ENCODE measurements around the gene COQ8A. TPM values are rescaled to one million over a fixed set of nuclear protein-coding genes. Genes with fewer than 3 reads are reported as not detected.
A peak's percentile ranks its signal among the peaks of the same experiment; 100 is the strongest.

COQ8A gene
- total RNA-seq, 1 donor from 2014 or later = 16.0 TPM

DNA sequence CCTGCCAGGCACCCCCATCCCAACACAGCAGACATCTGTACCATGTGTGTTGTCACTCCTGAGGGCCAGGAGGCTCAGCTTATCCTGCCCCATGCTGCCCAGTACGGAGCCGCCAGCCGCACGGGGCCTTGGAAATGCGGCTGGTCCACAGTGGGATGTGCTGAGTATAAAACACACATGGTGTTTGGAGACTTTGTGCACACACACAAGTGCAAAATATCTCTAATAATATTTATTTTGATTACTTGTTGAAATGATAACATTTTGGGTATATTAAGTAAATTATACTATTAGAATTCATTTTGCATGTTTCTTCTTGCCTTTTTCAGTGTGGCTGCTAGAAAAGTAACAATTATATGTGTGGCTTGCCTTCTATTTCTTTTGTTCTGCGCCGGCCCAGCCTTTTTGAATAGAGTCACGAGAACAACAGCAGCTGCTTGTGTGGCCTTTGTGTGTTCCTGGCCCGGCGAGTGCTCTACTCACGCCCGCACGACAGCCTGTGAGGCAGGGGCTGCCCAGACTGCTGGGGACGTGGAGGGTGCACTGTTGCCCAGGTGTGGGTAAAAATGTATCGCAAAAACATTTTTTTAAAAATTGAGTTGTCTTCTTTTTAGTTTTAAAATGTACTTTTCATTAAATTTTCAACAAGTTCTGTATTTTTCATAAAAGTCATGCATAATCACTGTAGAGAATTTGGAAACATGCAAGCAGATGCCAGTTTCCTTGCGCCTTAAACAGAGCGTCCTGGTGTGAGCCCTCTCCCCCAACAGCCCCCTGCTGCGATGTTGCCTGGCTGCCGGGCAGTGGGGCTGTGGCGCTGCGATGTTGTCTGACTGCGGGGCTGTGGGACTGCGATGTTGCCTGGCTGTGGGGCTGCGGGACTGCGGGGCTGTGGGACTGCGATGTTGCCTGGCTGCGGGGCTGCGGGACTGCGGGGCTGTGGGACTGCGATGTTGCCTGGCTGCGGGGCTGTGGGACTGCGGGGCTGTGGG, 35.5 kb downstream of the COQ8A start:
- no peaks in the 10 kb centered on the region for H3K27me3 Mint-ChIP-seq (ENCODE audit: unreplicated experiment)
- H3K4me1 Mint-ChIP-seq (ENCODE audit: unreplicated experiment) = peaks cover 25% of the 10 kb centered on the region
- peaks cover 7% of the 10 kb centered on the region for H3K9me3 Mint-ChIP-seq (ENCODE audit: unreplicated experiment)
- TF ChIP-seq, protein P1, sequence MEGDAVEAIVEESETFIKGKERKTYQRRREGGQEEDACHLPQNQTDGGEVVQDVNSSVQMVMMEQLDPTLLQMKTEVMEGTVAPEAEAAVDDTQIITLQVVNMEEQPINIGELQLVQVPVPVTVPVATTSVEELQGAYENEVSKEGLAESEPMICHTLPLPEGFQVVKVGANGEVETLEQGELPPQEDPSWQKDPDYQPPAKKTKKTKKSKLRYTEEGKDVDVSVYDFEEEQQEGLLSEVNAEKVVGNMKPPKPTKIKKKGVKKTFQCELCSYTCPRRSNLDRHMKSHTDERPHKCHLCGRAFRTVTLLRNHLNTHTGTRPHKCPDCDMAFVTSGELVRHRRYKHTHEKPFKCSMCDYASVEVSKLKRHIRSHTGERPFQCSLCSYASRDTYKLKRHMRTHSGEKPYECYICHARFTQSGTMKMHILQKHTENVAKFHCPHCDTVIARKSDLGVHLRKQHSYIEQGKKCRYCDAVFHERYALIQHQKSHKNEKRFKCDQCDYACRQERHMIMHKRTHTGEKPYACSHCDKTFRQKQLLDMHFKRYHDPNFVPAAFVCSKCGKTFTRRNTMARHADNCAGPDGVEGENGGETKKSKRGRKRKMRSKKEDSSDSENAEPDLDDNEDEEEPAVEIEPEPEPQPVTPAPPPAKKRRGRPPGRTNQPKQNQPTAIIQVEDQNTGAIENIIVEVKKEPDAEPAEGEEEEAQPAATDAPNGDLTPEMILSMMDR (IDR thresholded peaks at IDR 0.05) = no peak
- peaks cover 9% of the 10 kb centered on the region for H3K36me3 Mint-ChIP-seq (ENCODE audit: unreplicated experiment)
- no peak for DNase-seq (ENCODE audit: extremely low spot score, unreplicated experiment)
- no peak overlapping the region for H3K27ac Mint-ChIP-seq (ENCODE audit: unreplicated experiment)
- no peak overlapping the region for H3K4me3 Mint-ChIP-seq (ENCODE audit: unreplicated experiment)

DNA sequence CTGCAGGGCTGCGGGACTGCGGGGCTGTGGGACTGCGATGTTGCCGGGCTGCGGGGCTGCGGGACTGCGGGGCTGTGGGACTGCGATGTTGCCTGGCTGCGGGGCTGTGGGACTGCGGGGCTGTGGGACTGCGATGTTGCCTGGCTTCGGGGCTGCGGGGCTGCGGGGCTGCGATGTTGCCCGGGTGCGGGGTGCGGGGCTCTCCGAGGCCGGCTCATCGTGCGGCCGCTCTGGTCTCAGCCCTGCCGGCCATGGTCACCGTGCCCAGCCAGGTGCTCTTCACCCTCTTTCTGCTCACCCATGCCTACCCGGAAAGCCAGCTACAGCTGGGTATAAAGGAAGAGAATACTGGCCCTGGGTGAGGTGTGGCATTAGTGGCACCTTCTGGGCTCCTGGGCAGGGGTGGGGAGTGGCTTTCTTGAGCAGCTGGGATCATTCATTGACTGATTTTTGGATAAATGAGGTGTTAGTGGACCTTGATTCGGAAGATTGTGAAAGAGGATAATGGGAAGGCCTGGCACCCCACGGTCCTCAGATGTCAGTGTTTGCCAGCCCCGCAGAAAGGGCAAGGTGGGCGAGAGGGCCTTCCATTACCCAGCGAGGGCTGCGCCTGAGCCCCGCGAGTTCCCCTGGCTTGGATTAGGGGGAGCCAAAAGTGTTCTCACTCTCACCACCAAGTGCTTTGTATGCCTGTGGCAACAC, 36.3 kb downstream of the COQ8A start:
- TF ChIP-seq, protein P1 (IDR thresholded peaks at IDR 0.05) = no peak
- Mint-ChIP-seq H3K27ac (ENCODE audit: unreplicated experiment) (no peak overlapping the region), H3K27me3 (ENCODE audit: unreplicated experiment) (no peaks in the 10 kb centered on the region), H3K36me3 (ENCODE audit: unreplicated experiment) (peaks cover 8% of the 10 kb centered on the region), H3K9me3 (ENCODE audit: unreplicated experiment) (peaks cover 7% of the 10 kb centered on the region), H3K4me3 (ENCODE audit: unreplicated experiment) (no peak overlapping the region), H3K4me1 (ENCODE audit: unreplicated experiment) (peaks cover 25% of the 10 kb centered on the region)
- peak; percentile 77 for DNase-seq (ENCODE audit: extremely low spot score, unreplicated experiment)

DNA sequence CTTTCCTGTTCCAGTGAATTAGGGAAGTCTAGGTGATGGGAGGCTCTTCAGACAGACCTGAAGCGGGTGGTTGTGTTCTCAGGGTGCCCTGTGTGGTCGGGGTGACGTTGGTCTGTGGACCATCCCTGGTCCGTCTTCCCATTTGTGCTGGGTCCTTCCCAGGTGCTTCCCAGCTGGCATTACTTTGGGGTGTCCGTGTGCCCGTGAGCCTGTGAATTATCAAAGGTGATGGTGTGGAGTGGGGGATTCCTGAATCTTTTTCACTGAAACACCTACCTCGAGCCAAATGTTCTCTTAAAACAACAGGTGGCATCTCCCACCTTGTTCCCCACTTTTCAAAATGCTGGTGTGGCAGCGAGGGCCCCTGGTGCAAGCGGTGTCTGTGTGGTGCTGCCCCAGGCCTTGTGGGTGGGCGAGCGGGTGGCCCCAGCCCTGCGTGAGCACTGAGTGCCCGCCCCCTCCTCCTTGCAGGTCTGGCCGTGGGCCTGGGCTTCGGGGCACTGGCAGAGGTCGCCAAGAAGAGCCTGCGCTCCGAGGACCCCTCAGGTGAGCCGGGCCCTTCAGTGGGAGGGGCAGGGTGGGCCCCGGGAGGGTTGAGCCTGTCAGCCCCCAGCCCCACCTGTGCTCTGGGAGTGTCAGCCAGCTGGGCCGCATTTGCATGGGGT, 37.0 kb downstream of the COQ8A start:
- H3K27me3 Mint-ChIP-seq (ENCODE audit: unreplicated experiment) = no peaks in the 10 kb centered on the region
- H3K27ac Mint-ChIP-seq (ENCODE audit: unreplicated experiment) = no peak overlapping the region
- TF ChIP-seq, protein P1 (IDR thresholded peaks at IDR 0.05) = no peak
- DNase-seq (ENCODE audit: extremely low spot score, unreplicated experiment) = peak; percentile 78
- H3K36me3 Mint-ChIP-seq (ENCODE audit: unreplicated experiment) = peaks cover 1% of the 10 kb centered on the region
- H3K9me3 Mint-ChIP-seq (ENCODE audit: unreplicated experiment) = peaks cover 1% of the 10 kb centered on the region
- H3K4me1 Mint-ChIP-seq (ENCODE audit: unreplicated experiment) = peaks cover 25% of the 10 kb centered on the region
- H3K4me3 Mint-ChIP-seq (ENCODE audit: unreplicated experiment) = no peak overlapping the region

DNA sequence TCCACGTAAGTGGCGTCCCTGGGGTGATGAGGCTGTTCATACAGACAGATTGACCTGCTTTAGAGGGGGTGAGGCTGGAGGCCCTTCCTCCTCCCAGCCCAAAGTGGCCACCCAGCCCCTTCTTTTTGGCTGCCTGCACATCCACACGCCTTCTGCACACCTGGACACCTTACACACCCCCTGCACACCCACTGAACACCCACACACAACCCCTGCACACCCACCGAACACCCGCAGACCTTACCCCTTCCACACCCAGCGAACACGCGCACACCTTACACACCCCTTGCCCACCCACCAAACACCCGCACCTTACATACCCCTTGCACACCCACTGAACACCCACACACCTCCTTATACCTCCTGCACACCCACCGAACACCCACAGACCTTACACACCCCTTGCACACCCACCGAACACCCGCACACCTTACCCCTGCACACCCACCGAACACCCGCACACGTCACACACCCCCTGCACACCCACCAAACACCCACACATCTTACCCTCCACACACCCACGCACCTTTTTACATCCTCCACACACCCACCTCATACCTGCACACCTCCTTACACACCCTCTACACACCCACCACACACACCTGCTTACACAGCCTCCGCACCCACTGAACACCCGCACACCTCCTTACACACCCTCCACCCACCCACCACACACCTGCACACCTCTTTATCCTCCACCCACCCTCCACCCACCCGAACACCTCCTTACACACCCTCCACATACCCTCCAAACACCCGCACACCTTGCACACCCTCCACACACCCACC, 37.7 kb downstream of the COQ8A start:
- Mint-ChIP-seq H3K36me3 (ENCODE audit: unreplicated experiment) (no peaks in the 10 kb centered on the region), H3K4me3 (ENCODE audit: unreplicated experiment) (no peak overlapping the region), H3K4me1 (ENCODE audit: unreplicated experiment) (peaks cover 25% of the 10 kb centered on the region), H3K27me3 (ENCODE audit: unreplicated experiment) (no peaks in the 10 kb centered on the region), H3K27ac (ENCODE audit: unreplicated experiment) (no peak overlapping the region), H3K9me3 (ENCODE audit: unreplicated experiment) (no peaks in the 10 kb centered on the region)
- DNase-seq (ENCODE audit: extremely low spot score, unreplicated experiment) = no peak
- TF ChIP-seq, protein P1 (IDR thresholded peaks at IDR 0.05) = no peak

Data from osteocyte (in vitro differentiated cells).